Stimulated activated CD8-positive, alpha-beta memory T cell treated with anti-CD3 and anti-CD28 coated beads, Interleukin-7, amount 100 ng/mL, for 1 hour (primary cell): ENCODE data around the gene CTNS.

Source experiments
- DNase-seq, 2 donors: peaks; one replicate each; pipeline ENCODE4 v3.0.0-alpha.2; 2020; ENCODE audit warnings: low read depth in 2 of 2

CTNS gene

DNA sequence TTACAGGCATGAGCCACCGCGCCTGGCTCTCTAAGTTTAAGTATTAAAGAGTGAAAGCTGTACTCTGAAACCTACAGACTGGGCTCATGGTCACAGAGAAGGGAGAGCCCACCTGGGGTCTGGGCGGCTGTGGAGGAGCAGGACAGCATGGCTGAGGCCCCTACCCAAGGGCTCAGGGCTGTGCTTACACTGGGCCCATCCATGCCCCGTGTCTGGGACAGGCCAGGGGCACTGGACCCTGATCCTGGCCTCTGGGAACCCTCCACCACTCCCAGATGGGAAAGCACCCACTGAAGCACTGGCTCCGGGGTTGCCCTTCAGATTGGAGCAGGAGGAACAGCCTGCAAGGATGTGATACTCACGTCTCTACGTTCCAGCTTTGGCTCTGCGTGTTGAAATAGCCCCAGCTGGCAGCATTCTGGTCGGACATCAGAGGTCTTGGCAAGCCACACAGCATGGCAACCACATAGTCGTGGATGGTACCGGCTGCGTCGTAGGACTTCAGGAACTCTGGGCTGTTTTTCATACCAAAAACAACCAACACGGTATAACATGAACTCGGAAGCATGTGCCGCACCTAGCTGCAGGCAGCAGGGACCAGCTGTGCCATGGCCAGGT, 13.5 kb upstream of the CTNS start:
- no peak for DNase-seq

DNA sequence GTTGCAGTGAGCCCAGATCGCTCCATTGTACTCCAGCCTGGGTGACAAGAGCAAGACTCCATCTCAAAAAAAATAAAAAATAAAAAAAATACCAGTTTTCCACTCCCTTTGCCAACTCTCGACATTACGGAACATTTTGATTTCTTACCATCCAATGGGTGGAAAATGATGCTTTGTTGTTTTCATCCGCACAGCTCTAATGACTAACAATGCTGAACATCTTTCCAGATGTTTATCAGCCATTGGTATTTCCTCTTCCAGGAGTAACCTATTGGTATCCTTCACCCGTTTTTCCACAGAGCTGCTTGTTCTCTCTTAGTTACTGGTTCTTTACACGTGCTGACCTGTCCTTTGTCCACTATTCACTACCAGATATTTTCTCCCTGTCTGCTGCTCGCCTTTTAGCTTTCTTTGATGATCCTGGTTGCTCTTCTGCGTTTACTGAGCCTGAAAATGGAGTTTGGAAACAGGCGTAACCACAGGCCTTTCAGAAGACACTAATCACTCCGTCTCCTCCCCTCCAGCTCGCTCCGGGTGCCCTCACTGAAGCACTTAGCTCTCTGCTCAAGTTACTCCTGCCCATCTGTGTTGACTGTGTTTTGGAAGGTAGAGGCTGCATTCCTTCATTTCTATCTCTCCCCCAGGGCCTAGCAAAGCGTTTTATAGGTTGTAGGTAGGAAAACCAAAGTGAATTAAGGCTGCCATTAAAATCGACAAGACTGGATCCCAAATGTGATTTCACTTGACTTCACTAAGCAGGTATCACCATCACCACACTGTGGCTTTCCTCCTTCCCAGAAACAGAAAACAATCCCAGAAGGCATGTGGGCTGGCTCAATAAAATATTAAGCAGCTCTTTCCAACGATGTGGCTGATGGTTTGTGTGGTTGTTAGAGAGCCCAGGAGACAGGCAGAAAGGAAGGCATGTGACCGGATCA, 9.5 kb upstream of the CTNS start:
- no peak for DNase-seq

DNA sequence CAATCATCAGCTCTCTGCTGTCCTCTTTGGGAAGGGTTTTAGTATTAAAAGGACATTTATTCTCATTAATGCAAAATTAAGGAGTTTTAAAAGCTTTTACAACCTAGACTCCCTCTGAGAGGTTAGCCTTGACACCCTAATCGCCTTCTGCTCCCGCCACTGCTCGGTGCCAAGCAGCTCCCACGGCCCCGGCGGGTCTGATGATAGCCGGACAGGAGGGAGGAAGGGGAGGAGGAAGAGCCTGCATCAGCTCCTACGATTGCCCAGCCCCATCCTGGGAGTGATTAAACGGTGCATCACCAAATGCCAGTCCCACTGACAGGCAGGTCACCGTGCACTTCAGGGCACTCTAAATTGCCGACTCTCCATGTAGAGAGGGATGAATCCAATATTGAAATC, 8.8 kb upstream of the CTNS start:
- no peak for DNase-seq

DNA sequence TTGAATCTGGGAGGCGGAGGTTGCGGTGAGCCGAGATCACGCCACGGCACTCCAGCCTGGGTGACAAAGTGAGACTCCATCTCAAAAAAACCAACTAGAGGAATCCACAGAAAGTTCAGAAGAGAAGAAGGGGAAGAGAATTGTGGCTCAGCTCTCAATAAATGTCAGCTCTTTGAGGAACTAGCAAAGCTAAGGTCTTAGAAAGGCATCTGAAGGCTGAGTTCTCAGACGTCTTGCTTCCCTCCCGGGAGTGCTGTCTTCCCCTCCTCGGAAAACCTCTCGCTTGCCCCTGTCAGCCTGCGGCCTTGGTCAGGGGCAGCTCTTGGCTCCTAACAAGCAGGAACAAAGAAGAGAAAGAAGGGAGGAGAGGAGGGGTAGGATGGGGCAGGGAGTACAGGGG, 5.8 kb upstream of the CTNS start:
- DNase-seq, result no peak

DNA sequence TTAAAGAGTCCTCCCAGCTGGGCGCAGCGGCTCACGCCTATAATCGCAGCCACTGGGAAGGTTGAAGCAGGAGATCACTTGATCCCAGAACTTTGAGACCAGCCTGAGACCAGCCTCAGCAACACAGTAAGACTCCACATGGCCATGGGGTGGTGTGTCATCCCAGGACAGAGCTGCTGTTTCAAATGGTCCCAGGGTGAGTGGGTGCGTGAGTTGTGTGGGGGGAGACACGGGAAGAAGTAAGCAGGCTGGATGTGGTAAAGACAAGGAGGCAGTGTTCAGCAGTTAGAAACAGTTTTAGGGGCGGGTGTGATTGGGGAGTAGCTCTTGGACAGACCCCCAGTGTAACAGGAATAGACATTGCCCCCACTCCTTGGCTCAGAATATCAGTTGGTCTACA, 4.3 kb upstream of the CTNS start:
- DNase-seq, result no peak

DNA sequence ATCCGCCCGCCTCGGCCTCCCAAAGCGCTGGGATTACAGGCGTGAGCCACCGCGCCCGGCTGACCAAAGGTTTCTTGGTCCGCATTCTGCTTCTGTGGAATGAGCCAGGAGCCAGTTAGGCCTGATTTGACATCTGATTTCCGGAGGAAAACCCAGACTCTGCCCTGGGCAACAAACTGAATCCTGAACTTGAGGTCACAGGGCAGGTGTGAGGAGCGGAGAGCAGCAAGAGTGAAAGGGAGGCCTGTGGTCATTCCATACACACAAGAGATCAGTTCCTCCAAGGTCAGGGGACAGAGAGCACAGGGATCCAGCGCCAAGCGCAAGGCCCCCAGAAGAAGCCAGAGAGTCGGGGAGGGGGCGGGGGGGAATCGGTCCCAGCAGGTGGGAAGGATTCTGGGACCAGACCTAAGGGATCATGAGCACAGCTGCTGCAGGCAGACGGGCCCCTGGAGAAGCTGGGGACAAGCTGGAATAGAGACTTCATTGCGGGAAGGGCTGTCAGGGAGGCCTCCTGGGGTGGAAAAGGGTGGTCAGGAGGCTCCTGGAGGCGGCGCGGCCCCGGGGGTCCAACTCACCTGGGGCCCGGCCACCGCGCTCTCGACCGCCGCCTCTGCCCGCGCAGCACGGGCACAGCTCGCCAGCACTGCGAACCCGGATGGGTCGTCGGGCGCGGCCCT, 946 bp upstream of the CTNS start:
- DNase-seq, result no peak

DNA sequence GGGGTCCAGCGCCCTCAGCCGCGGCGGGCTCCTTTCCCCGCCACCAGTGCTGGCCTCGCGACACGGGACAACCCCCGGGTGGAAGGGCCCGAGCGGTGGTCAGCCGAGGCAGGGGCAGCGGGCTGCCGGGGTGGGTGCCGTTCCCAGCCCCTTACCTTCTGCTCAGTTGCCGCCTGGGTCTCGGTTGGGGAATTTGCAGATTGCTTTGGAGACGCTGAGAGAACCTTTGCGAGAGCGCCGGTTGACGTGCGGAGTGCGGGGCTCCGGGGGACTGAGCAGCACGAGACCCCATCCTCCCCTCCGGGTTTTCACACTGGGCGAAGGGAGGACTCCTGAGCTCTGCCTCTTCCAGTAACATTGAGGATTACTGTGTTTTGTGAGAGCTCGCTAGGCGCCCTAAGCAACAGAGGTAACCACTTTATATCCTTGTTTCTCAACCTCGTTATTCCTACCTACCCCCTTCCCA, 381 bp downstream of the CTNS start:
- no peak for DNase-seq

DNA sequence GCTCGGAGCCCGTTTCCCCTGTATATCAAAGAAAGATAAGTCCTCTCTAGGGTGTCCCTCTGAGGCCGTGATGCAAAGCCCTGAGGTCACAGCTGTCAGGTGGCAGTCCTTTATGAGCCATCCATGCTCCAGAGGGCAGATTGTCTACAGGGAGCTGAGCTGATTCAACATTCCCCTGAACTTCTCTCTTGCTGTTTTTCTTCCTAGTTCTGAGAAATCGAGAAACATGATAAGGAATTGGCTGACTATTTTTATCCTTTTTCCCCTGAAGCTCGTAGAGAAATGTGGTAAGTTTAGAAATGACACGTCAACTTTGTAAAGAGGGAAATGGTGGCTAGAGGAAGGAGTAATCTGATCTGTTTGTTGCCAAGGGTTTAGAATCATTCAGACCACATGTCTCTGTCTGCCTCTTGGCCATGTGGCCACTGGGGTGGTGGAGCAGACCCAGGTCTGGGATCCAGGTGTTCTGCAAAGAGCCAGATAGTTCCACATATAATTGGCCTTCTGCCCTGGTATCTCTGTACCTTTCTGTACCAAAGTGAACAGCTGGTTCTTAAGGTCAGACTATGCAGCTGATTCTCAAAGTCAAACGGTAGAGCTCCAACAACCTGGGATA, 3.5 kb downstream of the CTNS start:
- no peak for DNase-seq

DNA sequence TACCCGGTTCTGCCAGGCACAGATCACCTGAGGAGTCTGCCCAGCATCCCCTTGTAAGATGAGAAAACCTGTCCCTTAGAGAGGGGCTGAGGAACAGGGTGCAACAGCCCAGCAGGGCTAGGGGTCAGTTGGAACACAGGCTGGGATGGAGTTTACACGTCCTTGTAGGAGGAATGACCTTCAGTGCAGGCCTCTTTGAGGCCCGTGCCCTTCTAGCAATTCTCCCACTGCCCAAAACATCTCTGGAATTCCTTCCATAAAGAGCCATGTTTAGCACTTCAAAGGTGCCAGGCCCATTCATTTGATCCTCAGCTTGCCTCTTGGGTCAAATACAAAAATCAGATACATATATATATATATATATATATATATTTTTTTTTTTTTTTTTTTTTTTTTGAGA, 4.5 kb downstream of the CTNS start:
- no peak for DNase-seq

DNA sequence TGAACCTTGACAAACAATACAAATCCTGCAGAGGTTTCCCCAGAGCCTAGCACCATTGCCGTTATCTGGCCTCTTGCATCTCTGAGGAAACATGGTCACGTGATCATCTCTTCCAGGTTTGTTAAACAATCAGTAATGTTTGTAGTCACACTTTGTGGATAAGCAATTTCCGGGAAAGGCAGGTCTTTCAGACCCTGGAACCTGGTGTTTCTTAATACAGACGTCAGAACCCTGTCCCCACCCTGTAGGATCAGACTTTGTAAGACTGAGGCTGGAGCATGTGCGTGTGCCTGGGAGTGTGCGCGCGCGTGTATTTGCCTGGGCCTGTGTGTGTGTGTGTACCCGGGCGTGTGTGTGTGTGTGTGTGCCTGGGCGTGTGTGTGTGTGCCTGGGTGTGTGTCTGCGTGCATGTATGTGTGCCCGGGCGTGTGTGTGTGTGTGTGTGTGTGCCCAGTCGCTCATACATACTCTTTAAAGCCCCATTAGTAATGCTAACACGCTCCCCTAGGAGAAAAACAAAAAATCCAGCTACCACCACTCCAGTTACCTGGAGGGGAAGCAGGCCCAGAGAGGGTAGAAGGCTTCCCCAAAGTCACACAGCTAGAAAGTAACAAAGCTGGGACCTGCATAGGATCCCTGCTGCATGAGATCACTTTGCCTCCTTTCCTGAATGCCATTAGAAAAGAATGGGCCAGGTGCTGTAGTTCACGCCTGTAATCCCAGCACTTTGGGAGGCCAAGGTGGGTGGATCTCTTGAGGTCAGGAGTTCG, 5.3 kb downstream of the CTNS start:
- no peak for DNase-seq

DNA sequence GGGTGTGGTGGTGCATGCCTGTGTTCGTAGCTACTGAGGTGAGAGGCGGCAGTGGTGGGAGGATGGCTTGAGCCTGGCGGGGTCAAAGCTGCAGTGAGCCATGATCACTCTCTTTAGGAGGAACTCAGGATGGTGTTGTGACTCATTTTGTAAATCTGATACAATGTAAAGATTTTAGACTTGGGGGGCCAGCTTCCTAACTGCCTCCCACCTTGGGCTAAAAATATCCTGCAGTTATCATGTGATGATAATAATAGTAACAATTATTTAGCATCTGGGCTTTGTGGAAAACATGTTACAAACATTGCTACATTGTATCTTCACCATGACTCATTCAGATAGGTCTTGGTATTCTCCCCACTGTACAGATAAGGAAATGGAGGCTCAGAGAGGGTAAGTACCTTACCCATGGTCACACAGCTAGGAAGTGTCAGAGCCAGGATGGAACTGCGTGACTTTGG, 7.4 kb downstream of the CTNS start:
- DNase-seq, result no peak

DNA sequence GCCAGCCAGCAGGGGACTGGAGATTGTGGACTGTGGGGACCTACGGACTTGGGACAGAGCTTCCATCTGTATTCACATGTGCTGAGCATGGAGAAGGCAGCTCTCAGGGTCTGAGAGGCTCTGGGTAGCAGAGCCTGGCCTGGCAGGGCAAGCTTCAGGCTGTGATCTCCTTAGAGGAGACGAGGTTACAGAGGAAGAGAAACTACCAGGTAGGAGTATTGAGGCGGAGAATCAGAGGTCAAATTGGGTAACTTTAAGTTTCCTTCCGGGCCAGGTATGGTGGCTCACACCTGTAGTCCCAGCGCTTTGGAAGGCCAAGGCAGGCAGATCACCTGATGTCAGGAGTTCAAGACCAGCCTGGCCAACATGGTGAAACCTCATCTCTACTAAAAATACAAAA, 8.8 kb downstream of the CTNS start:
- DNase-seq, result no peak

DNA sequence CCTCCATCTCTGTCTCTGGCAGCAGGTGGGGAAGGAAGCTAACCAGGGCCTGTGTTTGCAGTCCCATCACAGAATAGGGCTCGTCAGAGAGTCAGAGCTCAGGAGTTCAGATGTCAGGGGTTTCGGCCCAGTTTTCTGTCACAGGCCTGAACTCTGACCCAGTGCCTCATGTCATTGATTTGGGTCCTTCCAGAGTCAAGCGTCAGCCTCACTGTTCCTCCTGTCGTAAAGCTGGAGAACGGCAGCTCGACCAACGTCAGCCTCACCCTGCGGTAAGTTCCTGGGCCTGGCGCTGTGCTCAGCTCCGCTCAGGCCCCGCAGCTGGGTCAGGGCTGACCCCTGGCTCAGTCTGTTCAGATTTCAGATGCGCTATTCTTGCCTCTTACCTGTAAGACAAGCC, 10.7 kb downstream of the CTNS start:
- DNase-seq, result no peak

DNA sequence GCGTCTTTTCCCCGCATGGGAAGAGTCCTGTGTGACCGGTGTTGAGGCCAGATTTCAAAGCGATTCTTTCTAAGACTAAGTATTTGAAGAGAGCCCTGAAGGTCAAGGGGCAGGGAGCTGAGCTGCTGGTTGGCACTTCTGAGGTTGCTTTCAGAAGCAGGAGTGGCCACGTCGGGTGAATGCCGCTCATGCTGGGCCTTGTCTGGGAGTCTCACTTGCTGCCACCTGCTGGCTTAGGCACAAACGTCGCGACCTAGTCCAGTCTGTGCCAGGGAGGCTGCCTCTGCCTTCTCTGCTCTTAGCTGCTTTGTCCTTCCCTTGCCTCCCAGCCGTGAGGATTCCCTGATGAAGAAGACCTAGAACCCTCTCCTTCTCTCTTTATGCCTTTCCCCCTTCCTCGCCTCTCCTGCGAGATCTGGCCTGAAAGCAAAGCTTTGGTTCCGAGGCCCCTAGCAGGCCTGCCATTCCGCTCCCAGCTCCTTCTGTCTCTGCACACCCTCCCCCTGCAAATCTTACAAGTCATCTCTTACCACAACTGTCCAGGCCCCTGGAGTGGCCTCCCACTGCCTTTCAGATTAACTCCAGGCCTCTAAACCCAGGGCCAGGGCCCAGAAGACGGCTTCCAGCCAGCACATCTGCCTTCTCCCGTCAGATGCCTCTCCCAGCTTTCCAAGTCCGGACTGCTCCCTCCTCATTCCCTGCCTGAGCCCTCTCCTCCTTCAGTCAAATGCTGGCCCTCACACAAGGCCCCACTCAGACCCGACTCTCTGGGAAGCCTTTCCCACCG, 11.4 kb downstream of the CTNS start:
- no peak for DNase-seq

DNA sequence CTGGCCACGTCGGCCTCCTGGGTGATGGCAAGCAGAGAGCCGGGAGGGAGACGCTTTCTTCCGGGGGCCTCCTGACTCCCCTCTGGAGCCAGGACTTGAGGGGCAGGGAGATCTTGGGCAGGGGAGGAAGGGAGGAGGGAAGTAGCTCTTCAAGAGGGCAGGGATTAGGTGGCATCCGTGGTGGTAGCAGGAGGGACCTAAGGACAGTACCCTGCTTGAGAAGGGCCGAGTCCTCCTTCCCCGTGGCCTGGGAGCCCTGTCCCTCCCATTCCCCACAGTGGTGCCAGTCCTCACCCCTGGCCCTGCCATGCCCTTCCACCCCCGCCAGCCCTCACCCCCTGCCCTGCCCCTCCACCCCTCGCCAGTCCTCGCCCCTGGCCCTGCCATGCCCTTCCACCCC, 19.2 kb downstream of the CTNS start:
- no peak for DNase-seq

DNA sequence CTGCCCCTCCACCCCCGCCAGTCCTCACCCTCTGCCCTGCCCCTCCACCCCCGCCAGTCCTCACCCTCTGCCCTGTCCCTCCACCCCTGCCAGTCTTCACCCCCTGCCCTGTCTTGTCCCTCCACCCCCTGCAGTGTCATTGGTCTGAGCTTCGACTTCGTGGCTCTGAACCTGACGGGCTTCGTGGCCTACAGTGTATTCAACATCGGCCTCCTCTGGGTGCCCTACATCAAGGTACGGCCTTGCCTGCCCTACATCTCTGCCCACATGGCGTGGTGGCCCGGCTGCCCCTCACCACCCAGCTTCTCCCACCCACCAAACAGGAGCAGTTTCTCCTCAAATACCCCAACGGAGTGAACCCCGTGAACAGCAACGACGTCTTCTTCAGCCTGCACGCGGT, 19.8 kb downstream of the CTNS start:
- DNase-seq, result no peak

DNA sequence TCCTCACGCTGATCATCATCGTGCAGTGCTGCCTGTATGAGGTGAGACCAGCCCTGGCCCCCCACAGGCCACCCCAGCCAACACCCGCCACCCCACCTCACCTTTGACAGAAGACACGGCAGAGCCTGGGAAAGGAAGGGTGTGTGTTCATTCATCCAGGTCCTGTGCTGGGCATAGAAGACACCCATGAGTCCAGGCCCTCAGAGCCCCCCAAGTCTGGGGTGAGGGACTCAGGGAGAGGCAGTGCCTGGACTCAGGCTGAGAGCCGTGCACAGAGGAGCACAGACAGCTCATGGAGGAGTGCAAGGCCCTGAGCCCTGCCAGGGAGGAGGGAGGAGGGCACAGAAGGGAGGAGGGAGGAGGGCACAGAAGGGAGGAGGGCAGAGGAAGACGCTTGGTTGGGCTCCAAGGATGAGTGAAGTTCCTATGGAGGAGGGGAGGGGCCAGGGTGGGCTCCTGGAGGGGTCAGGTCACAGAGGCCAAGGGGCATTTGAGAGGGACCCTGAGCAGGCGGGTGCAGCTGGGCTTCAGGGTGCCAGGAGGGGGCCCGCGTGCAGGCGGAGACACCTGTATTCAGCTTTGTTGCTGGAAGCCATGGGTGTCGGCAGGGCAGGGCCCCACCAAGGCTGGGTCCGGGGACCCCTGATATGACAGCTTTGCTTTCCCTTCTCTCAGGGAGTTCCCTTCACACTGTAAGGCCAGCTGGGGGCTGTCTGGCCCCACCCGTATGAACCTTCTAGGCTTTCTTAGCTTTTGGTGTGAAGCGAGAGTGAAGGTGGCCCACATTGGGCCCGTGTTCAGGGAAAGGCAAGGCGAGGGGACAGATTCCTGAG, 20.4 kb downstream of the CTNS start:
- no peak for DNase-seq

DNA sequence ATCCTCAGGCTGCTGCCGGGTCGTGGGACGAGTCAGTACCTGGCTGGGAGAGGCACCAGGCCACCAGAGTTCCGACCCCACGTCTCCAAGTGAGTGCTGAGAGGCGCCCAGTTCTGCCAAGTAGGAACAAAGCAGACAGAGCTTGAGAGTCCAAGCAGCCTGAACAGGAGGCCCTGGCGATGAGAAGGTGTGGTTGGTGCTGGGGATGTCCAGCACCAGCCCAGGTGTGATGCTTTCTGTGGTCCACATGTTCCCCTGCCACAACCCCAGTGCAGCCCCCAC, 21.0 kb downstream of the CTNS start:
- no peak for DNase-seq

DNA sequence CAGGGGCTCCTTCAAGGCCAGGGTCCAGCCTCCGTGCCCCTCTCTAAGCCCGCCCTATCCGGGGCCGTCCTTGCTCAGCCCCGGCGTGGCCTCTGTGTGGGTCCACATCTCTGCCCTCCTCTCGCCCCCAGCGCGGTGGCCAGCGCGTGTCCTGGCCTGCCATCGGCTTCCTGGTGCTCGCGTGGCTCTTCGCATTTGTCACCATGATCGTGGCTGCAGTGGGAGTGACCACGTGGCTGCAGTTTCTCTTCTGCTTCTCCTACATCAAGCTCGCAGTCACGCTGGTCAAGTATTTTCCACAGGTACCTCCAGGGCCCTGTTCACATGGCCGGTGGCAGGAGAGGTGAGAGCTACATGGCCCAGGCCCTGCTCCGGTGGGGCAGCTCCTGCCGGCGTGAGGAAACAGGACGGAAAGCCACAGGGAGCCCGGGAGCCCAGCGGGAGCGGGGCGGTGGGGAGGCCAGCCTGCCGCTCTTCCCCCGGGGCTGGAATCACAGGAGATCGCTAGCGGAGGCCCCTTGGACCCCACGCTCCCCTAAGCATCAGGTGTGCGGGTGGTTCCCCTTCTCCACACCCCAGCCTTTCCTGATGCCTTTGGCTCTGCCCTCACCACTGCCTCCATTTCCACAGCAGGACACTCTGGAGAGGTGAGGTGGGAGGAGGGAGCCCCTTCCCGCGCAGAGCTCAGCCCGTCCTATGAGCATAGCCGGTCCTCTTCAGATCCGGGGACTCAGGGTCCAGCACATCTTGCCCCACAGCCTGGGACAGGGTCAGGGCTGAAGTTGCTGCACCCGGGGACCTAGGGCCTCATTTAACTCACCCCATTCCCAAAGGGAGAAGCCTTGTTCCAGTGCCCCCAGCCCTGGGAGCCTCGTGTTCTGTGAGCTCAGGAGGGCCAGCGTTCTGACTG, 21.6 kb downstream of the CTNS start:
- DNase-seq, result no peak
